Chondrocyte (in vitro differentiated cells): ENCODE results near the gene SFSWAP. TPM values are rescaled to one million over a fixed set of nuclear protein-coding genes. Genes with fewer than 3 reads are reported as not detected.
A peak's percentile ranks its signal among the peaks of the same experiment; 100 is the strongest.

ENCODE experiments used
- DNase-seq: peaks from one replicate; pipeline ENCODE4 v3.0.0; 2021; ENCODE audit warnings: mixed read lengths, low spot score
- H3K27ac Mint-ChIP-seq: one replicate; pipeline ENCODE4 v1.8.0; 2021; ENCODE audit warnings: mild to moderate bottlenecking, moderate library complexity, mixed read lengths; ENCODE audit not compliant: unreplicated experiment
- H3K27me3 Mint-ChIP-seq: 2 replicates; pipeline ENCODE4 v1.8.0; 2021; ENCODE audit warnings: low read depth, mixed read lengths
- H3K36me3 Mint-ChIP-seq: 2 replicates; pipeline ENCODE4 v1.8.0; 2021; ENCODE audit warnings: low read depth, mixed read lengths
- H3K4me1 Mint-ChIP-seq: 2 replicates; pipeline ENCODE4 v1.8.0; 2021; ENCODE audit warnings: low read depth, mild to moderate bottlenecking, mixed read lengths
- H3K4me3 Mint-ChIP-seq: one replicate; pipeline ENCODE4 v1.8.0; 2021; ENCODE audit warnings: mild to moderate bottlenecking, moderate library complexity, mixed read lengths; ENCODE audit not compliant: unreplicated experiment
- H3K9me3 Mint-ChIP-seq: 2 replicates; pipeline ENCODE4 v1.8.0; 2021; ENCODE audit warnings: low read depth, mixed read lengths
- CTCF ChIP-seq: fragments of 200-600 bp; sonication (generic); IDR thresholded peaks from 2 replicates; pipeline ENCODE4 v1.5.0; 2021; ENCODE audit warnings: antibody characterized with exemption, mild to moderate bottlenecking, moderate library complexity
- total RNA-seq: library from RNA; stranded (reverse); gene quantifications from 3 replicates; pipeline ENCODE4 v1.2.1, GENCODE V29; 2021

The SFSWAP gene
- total RNA-seq, 1 donor from 2014 or later, result 33.0 TPM

- H3K4me3 Mint-ChIP-seq, result peak overlapping the region; percentile 88
- peaks cover 27% of the 10 kb centered on the region for H3K4me1 Mint-ChIP-seq
- peaks cover 23% of the 10 kb centered on the region for H3K9me3 Mint-ChIP-seq
- TF ChIP-seq CTCF, result no peak
- peaks cover 5% of the 10 kb centered on the region for H3K36me3 Mint-ChIP-seq
- peak overlapping the region; percentile 3 for H3K27ac Mint-ChIP-seq
- peaks cover 2% of the 10 kb centered on the region for H3K27me3 Mint-ChIP-seq
- DNase-seq, result no peak
Measured at GRCh38 chr12:131709226-131709625, 1.7 kb upstream of the SFSWAP start.

- no peaks in the 10 kb centered on the region for H3K27me3 Mint-ChIP-seq
- no peak for TF ChIP-seq CTCF
- peaks cover 27% of the 10 kb centered on the region for H3K4me1 Mint-ChIP-seq
Measured at GRCh38 chr12:131711551-131712205, 788 bp downstream of the SFSWAP start.

GRCh38 chr12:131713349-131713748 lies 2.5 kb downstream of the SFSWAP start:
- DNase-seq, result no peak
- Mint-ChIP-seq H3K27ac (no peak overlapping the region), H3K27me3 (no peaks in the 10 kb centered on the region), H3K9me3 (peaks cover 9% of the 10 kb centered on the region), H3K4me3 (peak overlapping the region; percentile 19), H3K4me1 (peaks cover 27% of the 10 kb centered on the region), H3K36me3 (peaks cover 21% of the 10 kb centered on the region)
- TF ChIP-seq CTCF, result peak; percentile 19

More at GRCh38 chr12:131711551-131712205, 788 bp downstream of the SFSWAP start:
- no peak for DNase-seq
- peaks cover 18% of the 10 kb centered on the region for H3K36me3 Mint-ChIP-seq
- H3K9me3 Mint-ChIP-seq, result peaks cover 9% of the 10 kb centered on the region
- H3K4me3 Mint-ChIP-seq, result peak overlapping the region; percentile 88
- H3K27ac Mint-ChIP-seq, result peak overlapping the region; percentile 99

- no peaks in the 10 kb centered on the region for H3K27me3 Mint-ChIP-seq
- no peak overlapping the region for H3K4me3 Mint-ChIP-seq
- no peak for TF ChIP-seq CTCF
- no peak for DNase-seq
- peaks cover 24% of the 10 kb centered on the region for H3K4me1 Mint-ChIP-seq
- no peaks in the 10 kb centered on the region for H3K9me3 Mint-ChIP-seq
- no peak overlapping the region for H3K27ac Mint-ChIP-seq
- H3K36me3 Mint-ChIP-seq, result peaks cover 19% of the 10 kb centered on the region
Measured at GRCh38 chr12:131714759-131715158, 3.9 kb downstream of the SFSWAP start.

GRCh38 chr12:131716282-131716681 lies 5.4 kb downstream of the SFSWAP start:
- Mint-ChIP-seq H3K27me3 (no peaks in the 10 kb centered on the region), H3K4me3 (no peak overlapping the region), H3K36me3 (peaks cover 29% of the 10 kb centered on the region), H3K4me1 (peaks cover 24% of the 10 kb centered on the region), H3K9me3 (no peaks in the 10 kb centered on the region), H3K27ac (no peak overlapping the region)
- no peak for TF ChIP-seq CTCF
- no peak for DNase-seq
